Measurements from ENCODE around the gene CDRT4.
A peak's percentile ranks its signal among the peaks of the same experiment; 100 is the strongest.

CDRT4 gene

DNA sequence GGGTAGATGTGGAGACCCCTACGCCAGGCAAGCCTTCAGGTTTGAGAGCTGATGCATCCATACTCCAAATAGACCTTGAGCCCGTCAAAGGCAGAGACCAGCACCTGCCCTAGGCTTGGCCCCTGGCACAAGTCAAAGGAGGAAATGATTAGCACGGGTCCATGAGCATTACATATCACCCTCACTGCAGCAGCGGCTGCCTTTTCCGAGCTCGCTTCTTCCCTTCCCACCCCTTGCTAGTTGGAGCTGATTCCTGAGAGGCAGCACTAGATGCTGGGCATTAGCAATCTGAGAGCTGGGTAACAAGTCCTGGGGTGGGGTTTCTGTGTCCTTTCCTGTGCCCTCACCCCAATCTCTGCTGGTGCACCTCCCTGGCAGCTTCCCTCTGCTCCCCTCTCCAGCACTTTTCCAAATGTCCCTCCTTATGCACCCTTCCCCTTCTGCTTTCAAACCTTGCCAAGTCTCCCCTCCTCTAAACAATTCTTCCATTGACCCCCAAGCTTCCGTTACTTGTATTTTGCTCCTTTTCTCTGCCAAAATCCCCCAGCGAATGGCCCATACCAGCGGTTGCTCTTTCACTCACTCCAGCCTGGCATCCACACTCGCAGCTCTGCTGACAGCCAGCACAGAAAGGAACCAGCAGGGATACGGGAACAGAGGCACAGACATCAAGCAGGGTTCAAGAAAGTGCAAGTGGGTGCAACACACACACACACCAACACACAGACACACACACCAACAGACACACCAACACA is 3.0 kb downstream of the CDRT4 start:
- no peak for DNase-seq (ENCODE audit: low read depth in 1 of 2, low spot score in 1 of 2)
- TF ChIP-seq JUND (IDR thresholded peaks at IDR 0.05; ENCODE audit: low read depth): no peak
- in situ Hi-C loops (cut with HindIII; ENCODE audit: low pct_unique_long_range_greater_than_20kb, low sequenced_read_pairs): no loop called here

DNA sequence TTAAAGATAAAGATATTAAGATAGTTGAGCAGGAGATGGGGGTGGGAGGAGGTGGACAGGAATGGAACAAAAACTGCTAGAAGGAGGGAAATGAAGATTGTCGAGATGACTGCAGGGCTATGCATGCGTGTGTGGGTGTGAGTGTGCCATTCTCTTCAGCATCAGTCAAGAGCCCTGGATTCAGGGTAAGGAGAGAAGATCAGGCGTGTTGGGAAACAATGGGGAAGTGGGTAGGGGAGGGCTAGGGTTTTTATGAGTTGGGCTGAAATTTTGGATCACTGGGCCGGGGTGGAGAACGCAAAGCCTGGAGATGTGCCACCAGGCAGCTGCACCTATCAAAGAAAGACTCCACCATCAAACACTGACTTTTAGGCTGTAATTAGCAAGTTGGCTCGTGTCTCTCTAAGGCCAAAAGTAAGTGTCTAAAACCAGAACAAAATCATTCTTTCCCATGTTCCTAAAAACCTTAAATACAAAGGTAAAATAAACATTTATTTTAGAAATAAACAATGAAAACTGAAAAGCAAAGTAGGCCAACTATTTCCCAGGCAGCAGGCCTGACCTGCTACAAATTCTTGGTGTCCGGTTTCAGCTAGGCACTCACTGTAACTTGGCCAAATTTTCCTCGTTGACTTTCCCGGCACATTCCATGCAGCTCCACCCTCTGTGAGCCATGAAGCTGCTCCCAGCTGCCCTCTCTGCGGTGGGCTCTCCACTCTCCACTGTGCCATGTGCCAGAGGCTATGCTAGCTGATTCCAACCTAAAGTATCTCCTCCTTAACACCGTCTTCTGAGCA is 4.2 kb downstream of the CDRT4 start:
- DNase-seq (ENCODE audit: low read depth in 1 of 2, low spot score in 1 of 2): peak; percentile 8 to 65
- TF ChIP-seq JUND (IDR thresholded peaks at IDR 0.05; ENCODE audit: low read depth): no peak
- in situ Hi-C loops (cut with HindIII; ENCODE audit: low pct_unique_long_range_greater_than_20kb, low sequenced_read_pairs): no loop called here

DNA sequence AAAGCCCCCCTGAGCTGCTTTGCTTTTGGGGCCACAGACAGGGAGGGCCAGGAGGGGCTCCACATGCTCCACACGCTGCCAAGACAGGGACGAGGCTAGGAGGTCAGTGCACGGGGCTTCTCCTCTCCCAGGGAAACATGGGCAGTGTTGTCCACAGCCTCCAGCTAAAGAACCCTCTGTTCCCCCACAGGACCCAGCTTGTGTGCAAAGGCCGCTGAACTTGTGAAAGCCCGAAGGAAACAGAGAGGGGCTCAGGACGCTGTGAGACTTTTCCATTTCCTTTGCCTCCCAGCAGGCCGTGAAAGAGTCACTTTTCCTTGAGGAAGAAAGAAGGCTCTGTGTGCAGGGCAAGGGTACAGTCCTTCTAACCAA is 9.7 kb downstream of the CDRT4 start:
- no peak for TF ChIP-seq JUND (IDR thresholded peaks at IDR 0.05; ENCODE audit: low read depth)
- in situ Hi-C loops (cut with HindIII; ENCODE audit: low pct_unique_long_range_greater_than_20kb, low sequenced_read_pairs): no loop called here
- no peak for DNase-seq (ENCODE audit: low read depth in 1 of 2, low spot score in 1 of 2)

DNA sequence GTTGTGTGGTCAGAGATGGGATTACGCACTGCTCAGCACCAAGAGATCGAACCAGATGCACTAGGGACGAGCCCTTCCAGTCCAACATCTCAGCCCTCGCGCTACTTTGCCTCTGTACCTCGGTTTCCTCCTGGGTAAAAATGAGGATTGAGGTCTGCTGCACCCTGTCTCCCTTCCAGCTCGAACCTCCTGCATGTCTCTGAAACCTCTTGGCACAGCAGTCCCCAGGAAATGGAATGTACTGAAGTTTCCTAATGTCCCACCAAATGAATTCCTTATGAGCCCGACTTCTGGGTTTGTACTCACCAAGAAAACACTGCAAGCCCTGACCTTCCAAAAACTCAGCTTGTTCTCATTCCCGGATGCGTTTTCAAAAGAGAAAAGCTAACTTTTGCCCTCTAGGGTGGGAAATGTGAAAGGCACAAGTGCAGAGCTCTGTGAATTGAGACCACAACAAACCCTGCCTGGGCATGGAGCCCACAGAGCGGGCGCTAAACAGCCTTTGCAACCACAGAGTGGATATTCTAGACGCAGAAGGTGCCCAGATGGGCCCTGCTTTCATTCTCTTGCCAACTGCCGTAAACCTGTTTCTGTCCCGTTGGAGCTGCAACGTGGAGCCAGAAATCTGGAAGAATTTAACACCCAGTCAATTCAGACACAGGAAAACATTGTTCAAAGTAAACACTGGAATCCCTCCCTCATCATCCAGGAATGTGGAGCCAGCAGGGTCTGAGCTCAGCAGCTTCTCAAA is 10.3 kb downstream of the CDRT4 start:
- in situ Hi-C loops (cut with HindIII; ENCODE audit: low pct_unique_long_range_greater_than_20kb, low sequenced_read_pairs): no loop called here
- TF ChIP-seq JUND (IDR thresholded peaks at IDR 0.05; ENCODE audit: low read depth): no peak
- no peak for DNase-seq (ENCODE audit: low read depth in 1 of 2, low spot score in 1 of 2)

DNA sequence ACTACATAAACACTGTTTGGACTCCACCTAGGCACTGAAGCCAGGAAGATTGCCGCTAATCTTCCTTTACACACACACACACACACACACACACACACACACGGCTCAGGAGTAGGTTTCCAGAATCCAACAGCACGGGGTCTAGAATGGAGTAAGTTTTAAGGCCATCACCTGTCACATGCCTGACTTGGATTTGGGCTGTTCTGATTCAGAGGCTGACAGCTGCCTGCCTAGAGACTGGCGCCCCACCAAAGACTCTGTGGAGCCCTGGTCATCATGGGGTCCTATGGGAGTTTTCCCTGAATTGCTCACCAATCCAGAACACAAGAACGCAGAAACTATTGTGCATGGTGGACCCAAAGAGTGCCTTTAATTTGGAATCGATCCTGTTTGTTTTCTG is 10.9 kb downstream of the CDRT4 start:
- in situ Hi-C loops (cut with HindIII; ENCODE audit: low pct_unique_long_range_greater_than_20kb, low sequenced_read_pairs): no loop called here
- TF ChIP-seq JUND (IDR thresholded peaks at IDR 0.05; ENCODE audit: low read depth): no peak
- DNase-seq (ENCODE audit: low read depth in 1 of 2, low spot score in 1 of 2): no peak

DNA sequence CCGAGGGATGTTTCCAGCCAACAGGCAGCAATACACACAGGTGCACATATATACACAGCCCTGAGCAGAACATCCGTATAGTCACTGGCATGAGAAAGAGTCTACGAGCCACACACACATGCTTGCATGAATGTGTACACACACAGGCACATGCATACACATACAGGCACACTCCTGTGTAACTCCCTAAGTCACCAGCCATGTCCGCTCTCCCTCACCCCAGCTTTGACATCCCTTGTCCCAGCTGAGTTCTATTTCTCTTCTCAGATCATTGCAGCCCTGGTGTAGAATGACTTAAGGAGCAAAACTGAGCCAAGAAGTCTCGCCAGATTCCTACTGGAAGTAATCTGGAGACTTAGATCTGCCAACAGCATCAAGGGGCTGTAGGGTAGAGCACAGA is 13.1 kb downstream of the CDRT4 start:
- in situ Hi-C loops (cut with HindIII; ENCODE audit: low pct_unique_long_range_greater_than_20kb, low sequenced_read_pairs): no loop called here
- TF ChIP-seq JUND (IDR thresholded peaks at IDR 0.05; ENCODE audit: low read depth): no peak
- no peak for DNase-seq (ENCODE audit: low read depth in 1 of 2, low spot score in 1 of 2)

DNA sequence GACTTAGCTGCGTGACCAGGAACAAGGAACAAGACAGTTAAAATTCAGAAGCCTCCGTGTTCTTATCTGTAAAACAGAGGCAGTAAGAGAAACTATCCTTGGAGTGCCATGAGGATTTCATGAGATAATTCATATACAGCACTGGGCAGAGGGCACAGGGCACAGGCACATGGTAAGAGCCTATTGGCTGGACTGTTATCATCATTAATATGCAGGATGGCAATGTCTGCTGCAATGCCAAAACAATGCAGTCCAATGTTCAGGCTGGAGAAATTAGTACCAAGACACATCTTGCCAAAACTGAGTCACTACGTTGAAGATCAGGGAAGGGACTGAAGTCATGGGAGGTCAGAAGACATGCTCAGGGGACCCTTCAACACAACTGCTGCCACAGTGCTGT is 13.6 kb downstream of the CDRT4 start:
- no peak for TF ChIP-seq JUND (IDR thresholded peaks at IDR 0.05; ENCODE audit: low read depth)
- in situ Hi-C loops (cut with HindIII; ENCODE audit: low pct_unique_long_range_greater_than_20kb, low sequenced_read_pairs): no loop called here
- no peak for DNase-seq (ENCODE audit: low read depth in 1 of 2, low spot score in 1 of 2)

DNA sequence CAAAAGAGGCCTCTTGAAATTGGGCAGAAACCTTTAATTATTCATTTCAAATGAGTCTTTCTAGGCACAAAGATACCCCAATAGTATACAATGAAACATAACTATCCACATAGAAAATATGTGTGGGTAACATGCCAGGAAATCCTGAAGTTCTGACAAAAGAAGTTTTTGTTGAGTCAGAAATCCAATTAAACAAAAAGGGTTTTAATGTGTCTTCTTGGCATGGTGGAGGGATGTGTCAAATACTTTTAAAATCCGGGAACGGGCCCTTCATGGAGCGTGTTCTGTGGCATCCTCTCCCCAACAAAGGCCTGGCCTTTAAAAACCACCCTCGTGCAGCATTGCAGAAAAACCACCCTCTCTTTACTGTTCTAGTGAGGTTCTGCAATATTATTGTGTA is 14.2 kb downstream of the CDRT4 start:
- in situ Hi-C loops (cut with HindIII; ENCODE audit: low pct_unique_long_range_greater_than_20kb, low sequenced_read_pairs): no loop called here
- no peak for TF ChIP-seq JUND (IDR thresholded peaks at IDR 0.05; ENCODE audit: low read depth)
- no peak for DNase-seq (ENCODE audit: low read depth in 1 of 2, low spot score in 1 of 2)

DNA sequence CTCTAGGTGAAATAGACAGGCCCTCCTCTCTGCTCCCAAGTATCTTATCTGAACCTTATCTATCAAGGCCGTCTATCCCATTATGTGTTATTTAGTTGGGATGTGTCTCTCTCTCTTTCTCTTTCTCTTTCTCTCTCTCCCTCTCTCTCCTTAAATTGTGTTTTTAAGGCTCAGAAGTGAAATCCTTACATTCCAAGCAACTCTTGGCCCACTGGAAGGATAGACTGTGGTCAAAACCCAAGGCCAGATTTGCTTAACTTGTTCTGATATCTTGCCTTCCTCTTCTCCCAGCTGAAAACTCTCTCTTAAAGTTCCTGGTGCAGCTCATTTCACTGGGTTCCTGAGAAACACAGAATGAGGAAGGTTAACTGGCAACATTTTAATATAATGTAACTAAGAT is 14.7 kb downstream of the CDRT4 start:
- in situ Hi-C loops (cut with HindIII; ENCODE audit: low pct_unique_long_range_greater_than_20kb, low sequenced_read_pairs): no loop called here
- no peak for TF ChIP-seq JUND (IDR thresholded peaks at IDR 0.05; ENCODE audit: low read depth)
- DNase-seq (ENCODE audit: low read depth in 1 of 2, low spot score in 1 of 2): no peak

DNA sequence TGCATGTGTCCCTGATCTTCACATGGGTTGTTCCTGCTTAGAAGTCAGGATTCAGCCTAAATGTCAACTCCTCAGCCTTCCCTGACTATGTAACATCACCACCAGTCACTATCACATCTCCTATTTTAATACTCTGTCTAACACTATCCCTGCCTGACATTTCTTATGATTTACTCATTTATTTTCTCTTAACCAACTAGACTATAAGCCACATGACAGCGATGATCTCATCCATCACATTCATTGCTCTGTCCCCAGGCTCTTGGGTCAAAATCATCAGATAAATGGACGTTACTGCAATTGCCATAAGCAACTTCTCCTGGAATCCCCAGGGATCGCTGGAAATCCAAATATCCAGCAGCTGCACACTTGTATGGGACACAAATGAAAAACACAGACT is 15.7 kb downstream of the CDRT4 start:
- no peak for DNase-seq (ENCODE audit: low read depth in 1 of 2, low spot score in 1 of 2)
- in situ Hi-C loops (cut with HindIII; ENCODE audit: low pct_unique_long_range_greater_than_20kb, low sequenced_read_pairs): no loop called here
- no peak for TF ChIP-seq JUND (IDR thresholded peaks at IDR 0.05; ENCODE audit: low read depth)

DNA sequence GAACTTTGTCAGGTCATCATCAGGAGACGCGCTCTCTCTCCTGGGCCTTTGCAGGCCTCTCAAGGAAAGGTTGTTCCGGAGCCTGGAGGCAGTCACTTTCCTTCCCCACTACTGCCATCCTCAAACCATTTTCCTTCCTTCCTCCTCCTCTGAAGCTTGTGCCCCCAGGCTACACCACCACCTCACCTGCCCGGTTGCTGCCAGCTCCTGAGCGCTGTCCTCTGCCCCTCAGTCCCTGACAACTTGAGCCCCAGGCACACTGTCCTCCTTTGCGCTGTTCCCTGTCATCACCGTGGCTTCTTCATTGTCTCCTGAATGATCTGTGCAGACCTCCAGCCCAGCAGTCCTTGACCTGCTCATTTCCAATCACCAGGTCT is 18.9 kb downstream of the CDRT4 start:
- no peak for TF ChIP-seq JUND (IDR thresholded peaks at IDR 0.05; ENCODE audit: low read depth)
- in situ Hi-C loops (cut with HindIII; ENCODE audit: low pct_unique_long_range_greater_than_20kb, low sequenced_read_pairs): no loop called here
- DNase-seq (ENCODE audit: low read depth in 1 of 2, low spot score in 1 of 2): no peak

DNA sequence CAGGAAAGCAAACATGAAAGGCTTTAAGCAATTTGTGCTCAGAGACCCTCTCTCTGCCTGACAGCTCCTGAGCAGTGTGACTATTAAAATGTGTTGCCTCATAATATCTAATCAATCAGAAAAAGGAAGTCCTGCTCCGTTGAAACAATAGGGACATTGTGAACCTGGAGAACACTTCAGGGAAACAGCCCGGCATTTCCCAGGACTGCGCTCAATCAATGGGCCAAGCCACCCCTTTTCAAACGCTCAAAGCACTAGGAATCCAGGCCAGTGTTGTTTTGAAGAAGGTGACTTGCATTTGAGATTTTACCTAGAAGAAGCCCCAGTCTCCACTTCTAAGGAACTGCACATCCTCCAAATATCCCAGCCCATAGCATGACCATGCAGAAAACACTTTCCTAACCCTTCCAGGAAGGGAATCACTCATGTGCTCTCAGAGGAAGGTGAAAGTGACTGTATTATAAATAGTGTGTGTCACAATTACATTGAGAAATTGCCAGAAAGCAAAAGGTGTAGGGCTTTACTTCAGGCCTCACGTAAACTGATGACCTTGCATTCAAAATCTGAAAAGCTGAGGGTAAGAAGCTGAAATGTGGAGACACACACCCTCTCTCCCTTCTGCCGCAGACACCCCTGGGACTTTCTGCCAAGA is 19.4 kb downstream of the CDRT4 start:
- no peak for TF ChIP-seq JUND (IDR thresholded peaks at IDR 0.05; ENCODE audit: low read depth)
- in situ Hi-C loops (cut with HindIII; ENCODE audit: low pct_unique_long_range_greater_than_20kb, low sequenced_read_pairs): no loop called here
- DNase-seq (ENCODE audit: low read depth in 1 of 2, low spot score in 1 of 2): no peak
